GM23248 (cell line): ENCODE results near the gene RIC3. TPM values are rescaled to one million over a fixed set of nuclear protein-coding genes. Genes with fewer than 3 reads are reported as not detected.
"Not testable (repeated sequence)": the region's sequence is repeated elsewhere in the genome, so short reads cannot be mapped to it uniquely, and the experiment has no call there.

Experiments
- DNase-seq: peaks from one replicate; pipeline ENCODE4 v3.0.0-alpha.2; 2015
- H2AFZ ChIP-seq: fragments of 200-600 bp; sonication (generic); 2 replicates; pipeline ENCODE4 v1.6.1; 2016; ENCODE audit warnings: antibody characterized with exemption
- H3F3A ChIP-seq: fragments of 200-600 bp; sonication (generic); 2 replicates; pipeline ENCODE4 v1.6.1; 2016; ENCODE audit warnings: mild to moderate bottlenecking, antibody characterized with exemption, mixed run types; ENCODE audit not compliant: insufficient read depth
- H3K27ac ChIP-seq: fragments of 200-600 bp; sonication (generic); 2 replicates; pipeline ENCODE4 v1.5.1; 2016; ENCODE audit warnings: mild to moderate bottlenecking
- H3K27me3 ChIP-seq: fragments of 200-600 bp; sonication (generic); replicated peaks from 2 replicates; pipeline ENCODE4 v1.6.1; 2016; ENCODE audit warnings: mild to moderate bottlenecking; ENCODE audit not compliant: insufficient read depth
- H3K36me3 ChIP-seq: fragments of 200-600 bp; sonication (generic); 2 replicates; pipeline ENCODE4 v1.6.1; 2016; ENCODE audit warnings: low read depth, mild to moderate bottlenecking
- H3K4me1 ChIP-seq: fragments of 200-600 bp; sonication (generic); 2 replicates; pipeline ENCODE4 v1.6.1; 2016; ENCODE audit warnings: mild to moderate bottlenecking; ENCODE audit not compliant: insufficient read depth
- H3K4me2 ChIP-seq: fragments of 200-600 bp; sonication (generic); one replicate; pipeline ENCODE4 v1.6.1; 2016; ENCODE audit warnings: mild to moderate bottlenecking; ENCODE audit not compliant: unreplicated experiment
- H3K4me3 ChIP-seq: fragments of 200-600 bp; sonication (generic); 2 replicates; pipeline ENCODE4 v1.5.1; 2016; ENCODE audit warnings: mild to moderate bottlenecking
- H3K79me2 ChIP-seq: fragments of 200-600 bp; sonication (generic); 2 replicates; pipeline ENCODE4 v1.6.1; 2016; ENCODE audit warnings: mild to moderate bottlenecking; ENCODE audit not compliant: insufficient read depth
- H3K9ac ChIP-seq: fragments of 200-600 bp; sonication (generic); 2 replicates; pipeline ENCODE4 v1.6.1; 2016; ENCODE audit warnings: mild to moderate bottlenecking
- H3K9me2 ChIP-seq: fragments of 200-600 bp; sonication (generic); 2 replicates; pipeline ENCODE4 v1.6.1; 2016; ENCODE audit warnings: mixed run types, mild to moderate bottlenecking, moderate library complexity; ENCODE audit not compliant: insufficient read depth
- H3K9me3 ChIP-seq: fragments of 200-600 bp; sonication (generic); one replicate; pipeline ENCODE4 v1.6.1; 2017; ENCODE audit warnings: low read depth
- H4K20me1 ChIP-seq: fragments of 200-600 bp; sonication (generic); 2 replicates; pipeline ENCODE4 v1.6.0; 2016; ENCODE audit not compliant: insufficient read depth
- EZH2 ChIP-seq: fragments of 200-600 bp; sonication (generic); IDR thresholded peaks from 2 replicates; pipeline ENCODE4 v1.6.1; 2018; ENCODE audit warnings: antibody characterized with exemption, mild to moderate bottlenecking; ENCODE audit not compliant: insufficient read depth, poor library complexity, severe bottlenecking
- EZH2phosphoT487 ChIP-seq: fragments of 200-600 bp; sonication (generic); IDR thresholded peaks from 2 replicates; pipeline ENCODE4 v1.6.1; 2018; ENCODE audit warnings: antibody characterized with exemption, moderate library complexity, mild to moderate bottlenecking, low read depth; ENCODE audit not compliant: insufficient read depth
- WGBS, 2 experiments: methylation state at CpG; one replicate each; pipeline ENCODE4 v1.1.6; 2015 to 2017; ENCODE audit warnings: low lambda C conversion rate in 2 of 2, low coverage in 1 of 2; ENCODE audit errors: missing lambda C conversion rate in 2 of 2; 5-methylcytosine and 5-hydroxymethylcytosine counted together
- in situ Hi-C: fragments of 300-500 bp; cut with MboI; formaldehyde crosslinking; loops from 2 replicates; pipeline ENCODE4 v1.15.0; 2020
- polyA plus RNA-seq: library from polyadenylated mRNA; unstranded; fragments of >200 nt; fragmentation: Nextera tagmentation; extraction: Ambion mirVana; gene quantifications from 2 replicates; pipeline ENCODE4 v1.2.1, GENCODE V29; 2016
- total RNA-seq: library from RNA; depleted of rRNA; stranded (reverse); fragments of >200 nt; shearing (Covaris generic); gene quantifications from 2 replicates; pipeline ENCODE4 v1.2.3, GENCODE V29; 2014

The RIC3 gene
- total and polyA plus RNA-seq, 2 experiments from 2014 or later, result 0.06 TPM; not detected in 1

GRCh38 chr11:8167796-8168195, 1.0 kb downstream of the RIC3 start:
- no peak overlapping the region for H3K4me3 ChIP-seq
- H3K27ac ChIP-seq, result no peak overlapping the region
- H3K79me2 ChIP-seq, result no peaks in the 10 kb centered on the region
- no peak overlapping the region for H3K9ac ChIP-seq
- 30 to 31% methylated on average over 4 of the region's 4 CpGs for WGBS, 2 experiments
- in situ Hi-C loops, result no loop called here
- H2AFZ ChIP-seq, result no peak overlapping the region
- H3K9me3 ChIP-seq, result no peaks in the 10 kb centered on the region
- no peaks in the 10 kb centered on the region for H3K4me1 ChIP-seq
- H3F3A ChIP-seq, result no peaks in the 10 kb centered on the region
- H4K20me1 ChIP-seq, result no peaks in the 10 kb centered on the region
- H3K36me3 ChIP-seq, result no peaks in the 10 kb centered on the region
- H3K27me3 ChIP-seq, result peaks cover 37% of the 10 kb centered on the region
- no peak overlapping the region for H3K4me2 ChIP-seq
- DNase-seq, result peak; percentile 32
- H3K9me2 ChIP-seq, result no peaks in the 10 kb centered on the region
- TF ChIP-seq EZH2phosphoT487 (no peak), EZH2 (no peak)

DNA sequence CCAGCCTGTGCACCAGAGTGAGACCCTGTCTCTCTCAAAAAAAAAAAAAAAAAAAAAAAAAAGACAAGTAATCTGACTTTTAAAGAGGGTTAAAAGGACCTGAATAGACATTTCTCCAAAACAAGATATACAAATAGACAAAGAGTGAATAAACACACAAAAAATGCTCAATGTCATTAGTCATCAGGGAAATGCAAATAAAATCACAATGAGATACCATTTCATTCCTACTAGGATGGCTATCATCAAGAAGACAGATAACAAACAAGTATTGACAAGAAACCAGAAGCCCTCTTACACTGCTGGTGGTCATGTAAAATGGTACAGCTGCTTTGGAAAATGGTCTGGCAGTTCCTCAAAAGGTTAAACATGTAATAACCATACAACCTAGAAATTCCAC, 4.1 kb downstream of the RIC3 start:
- no peak for DNase-seq
- in situ Hi-C loops, result no loop called here
- no peaks in the 10 kb centered on the region for H3K4me1 ChIP-seq
- H3K9me3 ChIP-seq, result no peaks in the 10 kb centered on the region
- H3K9me2 ChIP-seq, result no peaks in the 10 kb centered on the region
- no peak overlapping the region for H3K27ac ChIP-seq
- H3K36me3 ChIP-seq, result no peaks in the 10 kb centered on the region
- peaks cover 33% of the 10 kb centered on the region for H3K27me3 ChIP-seq
- no peak for TF ChIP-seq EZH2phosphoT487
- no peak for TF ChIP-seq EZH2
- no peaks in the 10 kb centered on the region for H4K20me1 ChIP-seq
- H3K79me2 ChIP-seq, result no peaks in the 10 kb centered on the region
- no peak overlapping the region for H3K4me2 ChIP-seq
- no peak overlapping the region for H2AFZ ChIP-seq
- H3K9ac ChIP-seq, result no peak overlapping the region
- H3F3A ChIP-seq, result no peaks in the 10 kb centered on the region
- no peak overlapping the region for H3K4me3 ChIP-seq

DNA sequence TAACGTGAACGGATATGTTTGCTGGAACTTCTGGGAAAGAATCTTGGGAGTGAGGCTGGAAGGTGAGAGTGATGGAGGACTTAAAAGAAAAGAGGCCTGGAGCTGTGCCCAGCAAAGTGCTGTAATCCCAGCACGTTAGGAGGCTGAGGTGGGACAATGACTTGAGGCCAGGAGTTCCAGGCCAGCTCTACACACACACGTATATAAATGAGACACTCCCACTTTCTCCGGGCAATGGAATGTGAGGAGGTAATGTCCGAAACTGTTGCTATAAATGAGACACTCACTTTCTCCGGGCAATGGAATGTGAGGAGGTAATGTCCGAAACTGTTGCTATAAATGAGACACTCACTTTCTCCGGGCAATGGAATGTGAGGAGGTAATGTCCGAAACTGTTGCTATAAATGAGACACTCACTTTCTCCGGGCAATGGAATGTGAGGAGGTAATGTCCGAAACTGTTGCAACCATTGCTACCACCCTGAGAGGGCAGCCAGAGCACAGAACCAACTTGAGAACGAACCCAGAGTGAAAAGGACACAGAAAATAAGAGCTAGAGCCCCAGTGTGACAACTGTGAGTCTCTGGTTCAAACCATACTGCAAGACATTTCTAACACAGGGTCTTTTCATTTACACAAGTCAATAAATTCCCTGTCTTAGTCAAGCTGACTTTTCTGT, 7.1 kb downstream of the RIC3 start:
- H3K9me2 ChIP-seq, in situ Hi-C loops, H3K4me1 ChIP-seq, H3K9me3 ChIP-seq, H2AFZ ChIP-seq, H3K27me3 ChIP-seq, H3K9ac ChIP-seq, H3K79me2 ChIP-seq, H3K36me3 ChIP-seq, H3K4me3 ChIP-seq, H3K27ac ChIP-seq, DNase-seq, H3K4me2 ChIP-seq, H4K20me1 ChIP-seq, H3F3A ChIP-seq: not testable (repeated sequence)
- 50 to 51% methylated on average over 10 to 13 of the region's 13 CpGs for WGBS, 2 experiments

GRCh38 chr11:8156877-8157276, 11.9 kb downstream of the RIC3 start:
- Histone ChIP-seq H3K9me2 (no peaks in the 10 kb centered on the region), H3K4me1 (no peaks in the 10 kb centered on the region), H4K20me1 (no peaks in the 10 kb centered on the region), H3K36me3 (no peaks in the 10 kb centered on the region), H3K9me3 (no peaks in the 10 kb centered on the region), H3K9ac (no peak overlapping the region), H3F3A (no peaks in the 10 kb centered on the region), H3K27ac (no peak overlapping the region), H3K4me2 (no peak overlapping the region), H3K79me2 (no peaks in the 10 kb centered on the region), H3K27me3 (peaks cover 3% of the 10 kb centered on the region; the same call in 1 of the 2 replicates), H3K4me3 (no peak overlapping the region), H2AFZ (no peak overlapping the region)
- TF ChIP-seq EZH2, result no peak
- TF ChIP-seq EZH2phosphoT487, result no peak
- 34 to 48% methylated on average over 3 of the region's 3 CpGs for WGBS, 2 experiments
- in situ Hi-C loops, result no loop called here
- DNase-seq, result no peak

- 22 to 26% methylated on average over 6 of the region's 6 CpGs for WGBS, 2 experiments
- H3K9me2 ChIP-seq, result no peaks in the 10 kb centered on the region
- no peaks in the 10 kb centered on the region for H4K20me1 ChIP-seq
- no peak overlapping the region for H3K9ac ChIP-seq
- no peak for DNase-seq
- no peak overlapping the region for H3K4me2 ChIP-seq
- TF ChIP-seq EZH2phosphoT487 (no peak), EZH2 (no peak)
- H3K36me3 ChIP-seq, result no peaks in the 10 kb centered on the region
- in situ Hi-C loops, result no loop called here
- peaks cover 4% of the 10 kb centered on the region; the same call in 1 of the 2 replicates for H3K27me3 ChIP-seq
- no peak overlapping the region for H2AFZ ChIP-seq
- no peaks in the 10 kb centered on the region for H3F3A ChIP-seq
- H3K27ac ChIP-seq, result no peak overlapping the region
- no peaks in the 10 kb centered on the region for H3K9me3 ChIP-seq
- H3K4me1 ChIP-seq, result no peaks in the 10 kb centered on the region
- no peaks in the 10 kb centered on the region for H3K79me2 ChIP-seq
- no peak overlapping the region for H3K4me3 ChIP-seq
These were observed 19.1 kb downstream of the RIC3 start for GRCh38 chr11:8149726-8150125.
